GM21367 (cell line): ENCODE measurements around the gene ADAT3.

ENCODE experiments used
- ATAC-seq: cut with Tn5 transposase; IDR thresholded peaks from one replicate; pipeline ENCODE4 v1.9.1; 2021; ENCODE audit not compliant: unreplicated experiment

Gene ADAT3

GRCh38 chr19:1912760-1913505 is 7.7 kb downstream of the ADAT3 start:
- ATAC-seq: no peak

DNA sequence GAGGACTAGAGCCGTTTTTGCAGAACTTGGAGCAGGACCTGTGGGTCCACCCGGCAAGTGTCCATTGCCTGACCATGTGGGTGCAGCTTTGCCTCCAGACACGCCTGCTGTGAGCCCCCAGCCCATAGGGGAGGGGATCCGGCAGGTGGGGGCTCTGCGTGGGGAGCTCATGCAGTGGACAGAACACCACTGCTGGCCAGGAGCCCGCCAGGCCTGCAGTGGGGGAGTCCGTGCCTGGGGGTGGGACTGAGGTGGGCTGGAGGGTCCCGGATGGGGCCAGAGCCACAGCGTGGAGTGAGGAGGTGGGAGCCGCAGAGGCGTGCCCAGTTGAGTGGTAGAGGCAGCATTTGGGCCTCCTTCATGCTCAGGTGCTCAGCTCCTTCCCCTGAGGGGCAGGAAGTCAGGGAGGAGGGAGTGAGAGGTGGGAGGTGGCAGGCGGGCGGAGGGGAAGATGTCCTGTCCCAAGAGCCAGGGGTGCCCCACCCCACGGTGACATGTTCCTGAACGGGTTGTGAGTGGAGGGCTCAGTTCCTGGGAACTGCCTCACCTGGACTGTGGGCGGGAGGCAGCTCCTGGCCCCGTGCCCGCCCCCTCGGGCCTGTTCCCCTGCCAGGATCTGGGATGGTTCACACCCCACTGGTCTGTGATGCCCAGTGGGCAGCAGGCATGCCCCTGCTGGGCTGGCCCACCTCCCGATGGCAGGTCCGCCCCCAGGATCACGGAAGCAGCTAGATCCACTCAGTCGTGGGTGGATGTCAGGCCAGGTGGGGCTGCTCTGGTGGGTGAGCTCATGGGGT is 8.8 kb downstream of the ADAT3 start:
- ATAC-seq: no peak

GRCh38 chr19:1914826-1915341 is 9.7 kb downstream of the ADAT3 start:
- no peak for ATAC-seq

DNA sequence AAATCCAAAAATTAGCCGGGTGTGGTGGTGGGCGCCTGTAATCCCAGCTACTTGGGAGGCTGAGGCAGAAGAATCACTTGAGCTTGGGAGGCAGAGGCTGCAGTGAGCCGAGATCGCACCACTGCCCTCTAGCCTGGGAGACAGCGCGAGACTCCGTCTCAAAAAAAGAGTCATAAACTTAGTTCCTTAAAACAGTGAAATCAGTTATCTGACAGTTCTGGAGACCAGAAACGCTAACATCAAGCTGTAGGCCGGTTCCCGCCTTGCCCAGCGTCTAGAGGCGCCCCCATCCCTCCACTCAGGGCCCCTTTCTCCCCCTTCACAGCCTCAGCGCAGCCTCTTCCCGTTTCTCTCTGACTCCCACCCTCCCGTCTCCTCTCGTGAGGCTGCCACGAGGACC is 11.9 kb downstream of the ADAT3 start:
- ATAC-seq: no peak

DNA sequence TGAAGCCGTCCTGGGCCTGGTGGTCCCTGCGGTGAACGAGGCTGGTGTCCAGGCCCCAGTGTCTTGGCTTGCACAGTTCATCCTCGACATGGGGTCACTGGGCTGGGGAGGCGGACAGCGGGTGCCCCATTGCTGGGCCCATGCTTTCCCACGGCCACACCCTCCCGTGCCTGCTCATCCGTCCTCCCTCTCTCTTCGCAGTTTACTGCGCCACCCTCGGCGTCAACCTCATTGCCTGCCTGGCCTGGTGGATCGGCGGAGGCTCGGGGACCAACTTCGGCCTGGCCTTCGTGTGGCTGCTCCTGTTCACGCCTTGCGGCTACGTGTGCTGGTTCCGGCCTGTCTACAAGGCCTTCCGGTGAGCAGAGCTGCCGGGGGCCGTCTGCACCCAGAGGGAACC is 12.7 kb downstream of the ADAT3 start:
- no peak for ATAC-seq

DNA sequence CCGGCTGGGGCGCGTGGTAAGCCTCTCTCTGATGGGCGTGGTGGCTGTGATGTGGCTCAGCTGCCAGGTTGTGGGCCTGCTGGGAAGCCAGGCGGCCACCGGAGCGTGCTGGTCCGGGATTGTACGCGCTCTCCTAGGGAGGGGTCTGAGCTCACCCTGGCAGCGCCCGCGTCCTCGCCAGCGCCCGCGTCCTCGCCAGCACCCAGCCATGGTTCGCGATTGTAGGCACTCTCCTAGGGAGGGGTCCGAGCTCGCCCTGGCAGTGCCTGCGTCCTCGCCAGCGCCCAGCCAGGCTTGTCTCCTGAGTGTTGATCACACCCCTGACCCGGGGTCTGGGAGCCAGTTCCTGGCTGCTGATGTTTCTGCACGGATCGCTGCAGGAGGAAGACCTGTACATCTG is 13.8 kb downstream of the ADAT3 start:
- ATAC-seq: no peak

DNA sequence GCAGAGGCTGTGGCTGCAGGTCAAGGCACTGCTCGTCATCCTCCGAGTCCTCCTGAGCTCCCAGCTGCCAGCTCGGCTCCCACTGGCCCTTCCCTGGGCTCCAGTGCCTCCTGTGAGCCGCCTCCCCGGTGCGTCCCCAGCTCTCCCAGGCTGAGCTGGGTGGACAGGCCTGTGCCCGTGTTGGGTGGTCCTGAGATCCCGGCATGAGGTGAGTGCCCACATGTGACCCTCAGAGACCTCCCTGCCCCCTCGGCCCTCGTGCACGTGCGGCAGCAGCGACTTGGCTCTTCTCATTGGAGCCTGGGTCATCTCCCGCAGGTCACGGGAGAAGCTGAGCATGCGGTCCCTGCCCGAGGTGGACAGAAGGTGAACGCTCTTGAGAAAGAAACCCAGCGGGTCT is 15.4 kb downstream of the ADAT3 start:
- ATAC-seq: no peak

GRCh38 chr19:1921326-1921725 is 16.1 kb downstream of the ADAT3 start:
- no peak for ATAC-seq

- no peak for ATAC-seq
Observed at GRCh38 chr19:1921825-1922224, 16.6 kb downstream of the ADAT3 start.

DNA sequence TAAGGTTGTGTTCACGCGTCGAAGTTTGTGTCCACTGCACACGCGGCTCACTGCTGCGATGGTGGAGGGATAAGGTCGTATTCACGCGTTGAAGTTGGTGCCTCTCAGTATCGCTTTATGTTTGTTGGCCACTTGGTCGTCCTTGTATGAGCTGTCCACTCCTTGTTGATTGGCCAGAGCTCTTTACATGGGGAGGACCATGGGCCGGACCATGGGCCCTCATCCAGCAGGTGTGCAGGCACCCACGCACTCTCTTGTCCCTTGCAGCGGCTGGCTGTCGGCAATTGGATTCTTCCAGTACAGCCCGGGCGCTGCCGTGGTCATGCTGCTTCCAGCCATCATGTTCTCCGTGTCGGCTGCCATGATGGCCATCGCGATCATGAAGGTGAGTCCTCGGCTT is 17.6 kb downstream of the ADAT3 start:
- no peak for ATAC-seq

DNA sequence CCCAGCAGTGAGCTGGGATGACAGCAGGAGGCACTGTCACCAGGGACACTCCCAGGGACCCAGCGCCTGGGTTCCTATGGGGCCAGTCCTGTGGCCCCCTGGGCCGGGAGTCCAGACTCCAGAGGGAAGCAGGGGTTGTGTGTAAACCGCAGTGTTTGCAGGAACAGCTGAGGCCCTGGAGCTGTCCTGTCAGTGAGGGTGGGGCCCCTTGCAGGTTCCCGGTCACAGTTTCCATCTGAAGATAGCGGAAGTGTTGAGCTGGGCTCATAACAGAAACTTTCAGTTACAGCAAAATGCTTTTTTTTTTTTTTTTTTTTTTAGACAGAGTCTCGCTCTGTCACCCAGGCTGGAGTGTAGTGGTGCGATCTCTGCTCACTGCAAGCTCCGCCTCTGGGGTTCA is 18.1 kb downstream of the ADAT3 start:
- ATAC-seq: no peak

DNA sequence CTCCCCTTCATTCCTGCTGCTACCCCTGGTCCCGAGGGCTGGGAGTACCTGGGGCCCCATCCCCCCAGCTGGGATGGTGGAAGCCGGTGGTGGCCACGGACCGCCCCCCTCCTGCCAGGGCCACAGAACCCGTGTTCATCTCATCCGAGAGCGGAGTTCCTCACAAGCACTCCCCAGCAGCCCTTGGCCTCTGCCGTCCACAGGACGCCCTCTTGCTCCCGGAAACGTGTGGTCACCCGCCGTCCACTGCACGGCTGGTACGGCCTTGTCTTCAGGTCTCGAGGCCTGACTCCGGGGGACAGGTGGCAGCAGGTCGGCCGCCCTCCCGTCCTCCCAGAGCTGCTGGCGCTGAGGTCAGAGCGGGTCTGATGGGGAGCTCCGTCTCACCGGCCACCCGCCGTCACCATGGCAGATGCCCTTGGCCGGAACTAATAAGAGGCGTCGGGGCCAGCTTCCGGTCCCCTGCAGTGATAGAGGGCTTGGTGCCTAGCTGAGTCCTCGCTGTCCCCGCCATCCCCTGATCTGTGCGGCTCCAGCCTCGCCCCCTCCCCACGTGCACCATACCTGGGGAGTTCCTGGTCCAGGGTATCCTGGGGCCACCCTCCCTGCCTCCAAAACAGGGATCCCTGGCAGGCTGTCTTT is 19.2 kb downstream of the ADAT3 start:
- ATAC-seq: no peak

- ATAC-seq: no peak
Observed at GRCh38 chr19:1925544-1925943, 20.3 kb downstream of the ADAT3 start.

GRCh38 chr19:1929021-1929742 is 24.0 kb downstream of the ADAT3 start:
- ATAC-seq: no peak

- ATAC-seq: no peak
Observed at GRCh38 chr19:1931445-1931844, 26.2 kb downstream of the ADAT3 start.

GRCh38 chr19:1932395-1932794 is 27.2 kb downstream of the ADAT3 start:
- no peak for ATAC-seq

GRCh38 chr19:1933244-1933643 is 28.0 kb downstream of the ADAT3 start:
- ATAC-seq: no peak

DNA sequence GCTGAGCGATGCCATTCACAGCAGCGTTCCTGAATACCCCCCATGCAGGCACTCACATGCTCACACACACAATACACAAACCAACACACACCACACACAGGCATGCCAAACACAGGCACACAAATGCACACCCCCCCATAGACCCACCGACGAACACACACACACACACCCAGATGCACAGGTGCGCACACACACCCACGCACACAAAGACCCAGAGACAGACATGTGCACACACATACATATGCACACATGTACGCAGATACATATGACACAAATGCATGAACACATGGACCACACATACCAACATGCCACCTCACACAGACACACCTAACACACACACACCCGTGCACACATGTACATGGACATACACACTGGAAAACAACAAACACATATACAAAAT is 28.7 kb downstream of the ADAT3 start:
- ATAC-seq: no peak

- ATAC-seq: no peak
Observed at GRCh38 chr19:1935484-1936208, 30.4 kb downstream of the ADAT3 start.

DNA sequence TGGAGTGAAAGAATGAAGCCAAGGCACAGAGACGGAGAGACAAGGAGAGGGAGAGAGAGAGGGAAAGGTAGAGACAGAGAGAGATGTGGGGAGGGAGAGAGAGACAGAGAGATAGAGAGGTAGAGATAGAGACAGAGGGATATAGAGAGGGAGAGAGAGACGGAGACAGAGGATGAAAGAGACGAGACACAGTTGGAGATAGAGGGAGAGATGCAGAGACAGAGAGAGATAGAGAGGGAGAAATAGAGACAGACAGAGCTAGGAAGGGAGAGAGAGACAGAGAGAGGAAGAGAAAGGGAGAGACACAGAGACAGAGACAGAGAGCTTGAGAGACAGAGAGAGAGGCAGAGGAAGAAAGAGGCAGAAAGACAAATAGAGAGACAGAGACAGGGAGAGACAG is 31.2 kb downstream of the ADAT3 start:
- no peak for ATAC-seq
